Stimulated activated naive CD4-positive, alpha-beta T cell (primary cell): ENCODE measurements around the gene ITGA1.
A peak's percentile ranks its signal among the peaks of the same experiment; 100 is the strongest.
"Not testable (repeated sequence)": the region's sequence is repeated elsewhere in the genome, so short reads cannot be mapped to it uniquely, and the experiment has no call there.

Experiments used
- DNase-seq, 6 experiments: peaks; one replicate each; lab custom pipeline; 2025; lab: John Stamatoyannopoulos, UW

Gene ITGA1

GRCh38 chr5:52787600-52788504 lies at the start of gene ITGA1, which contains the start of gene PELO:
TSS of gene ITGA1 (plus strand) at chr5:52787916. CDS start at chr5:52788354, 438 bp downstream.
TSS of gene PELO (plus strand) at chr5:52787916. CDS start at chr5:52800395, 12,479 bp downstream.
- DNase-seq, result peak in 5 of 6 experiments; percentile 18 to 62 (median 58)

GRCh38 chr5:52738095-52738506 lies 49.6 kb upstream of the ITGA1 start:
- DNase-seq, result no peak

GRCh38 chr5:52740007-52740406 lies 47.7 kb upstream of the ITGA1 start:
- DNase-seq, result no peak

GRCh38 chr5:52743012-52743411 lies 44.7 kb upstream of the ITGA1 start:
- no peak for DNase-seq

- no peak for DNase-seq
Observed at GRCh38 chr5:52743529-52743928, 44.2 kb upstream of the ITGA1 start.

- peak in 3 of 6 experiments; percentile 53 to 68 (median 59) for DNase-seq
Observed at GRCh38 chr5:52743970-52744369, 43.7 kb upstream of the ITGA1 start.

- not testable (repeated sequence) for DNase-seq
Observed at GRCh38 chr5:52744867-52745458, 42.8 kb upstream of the ITGA1 start.

GRCh38 chr5:52746539-52746938 lies 41.2 kb upstream of the ITGA1 start:
- no peak for DNase-seq

GRCh38 chr5:52748590-52748989 lies 39.1 kb upstream of the ITGA1 start:
- DNase-seq, result no peak

- DNase-seq, result no peak
Observed at GRCh38 chr5:52749666-52750065, 38.0 kb upstream of the ITGA1 start.

- DNase-seq, result no peak
Observed at GRCh38 chr5:52751137-52751536, 36.6 kb upstream of the ITGA1 start.

- no peak for DNase-seq
Observed at GRCh38 chr5:52754051-52754450, 33.7 kb upstream of the ITGA1 start.

GRCh38 chr5:52757527-52757926 lies 30.2 kb upstream of the ITGA1 start:
- DNase-seq, result no peak

GRCh38 chr5:52758014-52758413 lies 29.7 kb upstream of the ITGA1 start:
- DNase-seq, result no peak

GRCh38 chr5:52759331-52759730 lies 28.4 kb upstream of the ITGA1 start:
- no peak for DNase-seq

GRCh38 chr5:52760695-52761366 lies 26.9 kb upstream of the ITGA1 start:
- no peak for DNase-seq

- no peak for DNase-seq
Observed at GRCh38 chr5:52767217-52767743, 20.4 kb upstream of the ITGA1 start.

- DNase-seq, result no peak
Observed at GRCh38 chr5:52767766-52768480, 19.8 kb upstream of the ITGA1 start.

GRCh38 chr5:52769061-52769460 lies 18.7 kb upstream of the ITGA1 start:
- DNase-seq, result no peak

- no peak for DNase-seq
Observed at GRCh38 chr5:52770287-52770939, 17.3 kb upstream of the ITGA1 start.
